IPS-15b (cell line): ENCODE results near the gene ST6GALNAC5.

Experiments
- H3K27me3 ChIP-seq: one replicate; pipeline ENCODE4 v1.6.1; 2013; ENCODE audit warnings: low read length; ENCODE audit not compliant: control insufficient read depth, insufficient read depth
- H3K36me3 ChIP-seq: one replicate; pipeline ENCODE4 v1.6.1; 2013; ENCODE audit warnings: low read length; ENCODE audit not compliant: control insufficient read depth, insufficient read depth
- H3K4me1 ChIP-seq: one replicate; pipeline ENCODE4 v1.6.1; 2013; ENCODE audit warnings: mild to moderate bottlenecking, low read length; ENCODE audit not compliant: control insufficient read depth, insufficient read depth
- H3K4me3 ChIP-seq: one replicate; pipeline ENCODE4 v1.5.1; 2013; ENCODE audit warnings: low read depth, low read length
- H3K9ac ChIP-seq: one replicate; pipeline ENCODE4 v1.6.1; 2013; ENCODE audit warnings: low read depth, mild to moderate bottlenecking, low read length
- H3K9me3 ChIP-seq: one replicate; pipeline ENCODE4 v1.6.1; 2013; ENCODE audit warnings: mild to moderate bottlenecking, low read length; ENCODE audit not compliant: control insufficient read depth, insufficient read depth

Gene ST6GALNAC5

GRCh38 chr1:77021732-77022131, 154.5 kb downstream of the ST6GALNAC5 start:
- Histone ChIP-seq H3K27me3 (no peaks in the 10 kb centered on the region), H3K9ac (no peak overlapping the region), H3K36me3 (no peaks in the 10 kb centered on the region), H3K4me1 (peaks cover 10% of the 10 kb centered on the region), H3K9me3 (no peaks in the 10 kb centered on the region), H3K4me3 (no peak overlapping the region)

DNA sequence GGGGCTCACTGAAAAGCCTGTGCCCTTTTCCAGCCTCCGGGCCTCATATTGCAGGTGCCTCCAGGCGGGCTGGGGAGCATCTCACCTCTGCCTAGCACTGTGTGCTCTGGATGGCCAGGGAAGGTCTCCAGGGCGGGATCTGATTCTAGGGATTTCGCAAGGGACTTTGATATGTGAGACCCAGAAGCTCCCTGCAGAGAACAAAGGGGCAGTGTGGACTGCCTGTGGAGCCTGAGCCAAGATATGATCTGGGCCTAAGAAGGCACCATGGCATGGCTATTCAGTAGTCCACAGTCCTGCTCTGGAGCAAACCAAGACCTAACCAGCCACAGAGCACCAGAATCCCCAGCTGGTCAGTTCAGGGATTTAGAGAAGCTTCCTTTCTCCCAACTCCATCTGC, 157.2 kb downstream of the ST6GALNAC5 start:
- no peaks in the 10 kb centered on the region for H3K36me3 ChIP-seq

DNA sequence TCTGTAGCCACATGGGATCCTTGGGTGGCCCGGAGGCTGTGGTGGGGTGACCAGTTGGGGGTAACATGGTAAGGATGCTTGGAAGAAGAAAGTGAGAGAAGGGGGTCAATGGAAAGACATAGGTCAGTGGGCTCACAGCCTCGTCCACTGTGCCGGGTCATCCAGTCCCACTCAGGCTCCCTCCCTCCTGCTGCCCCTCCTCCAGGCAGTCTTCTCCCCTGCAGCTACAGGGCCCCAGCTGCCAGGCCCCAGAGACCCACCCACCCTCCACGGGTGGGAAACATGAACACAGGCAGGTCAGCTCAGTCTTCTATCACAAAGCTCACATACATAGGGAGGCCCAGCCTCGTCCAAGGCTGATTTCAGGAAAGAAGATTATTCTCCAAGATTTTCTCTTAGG, 158.3 kb downstream of the ST6GALNAC5 start:
- Histone ChIP-seq H3K9me3 (no peaks in the 10 kb centered on the region), H3K4me3 (no peak overlapping the region), H3K4me1 (peaks cover 8% of the 10 kb centered on the region), H3K27me3 (no peaks in the 10 kb centered on the region), H3K9ac (no peak overlapping the region), H3K36me3 (no peaks in the 10 kb centered on the region)

More for the DNA sequence above, 157.2 kb downstream of the ST6GALNAC5 start:
- Histone ChIP-seq H3K4me3 (no peak overlapping the region), H3K27me3 (no peaks in the 10 kb centered on the region), H3K4me1 (peaks cover 8% of the 10 kb centered on the region), H3K9ac (no peak overlapping the region), H3K9me3 (no peaks in the 10 kb centered on the region)

DNA sequence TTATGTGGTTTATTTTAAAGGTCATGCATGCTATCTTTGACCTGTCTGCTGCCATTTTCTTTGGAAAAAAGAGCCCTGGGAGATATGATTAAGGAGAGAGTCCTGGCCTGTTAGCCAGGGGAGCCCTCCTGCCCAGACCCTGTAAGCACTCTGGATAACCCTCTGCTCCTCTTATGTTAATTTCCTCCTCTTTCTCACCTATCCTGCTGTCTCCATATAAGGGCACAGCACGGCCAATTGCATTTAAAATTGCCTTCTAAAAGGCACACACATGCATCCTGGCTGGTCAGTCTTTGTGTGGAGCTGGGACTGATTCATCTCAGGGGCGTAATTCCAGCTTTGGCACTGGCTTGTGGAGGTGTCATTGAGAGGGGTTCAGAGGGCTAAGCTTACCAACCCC, 158.9 kb downstream of the ST6GALNAC5 start:
- H3K9ac ChIP-seq = no peak overlapping the region
- no peak overlapping the region for H3K4me3 ChIP-seq

DNA sequence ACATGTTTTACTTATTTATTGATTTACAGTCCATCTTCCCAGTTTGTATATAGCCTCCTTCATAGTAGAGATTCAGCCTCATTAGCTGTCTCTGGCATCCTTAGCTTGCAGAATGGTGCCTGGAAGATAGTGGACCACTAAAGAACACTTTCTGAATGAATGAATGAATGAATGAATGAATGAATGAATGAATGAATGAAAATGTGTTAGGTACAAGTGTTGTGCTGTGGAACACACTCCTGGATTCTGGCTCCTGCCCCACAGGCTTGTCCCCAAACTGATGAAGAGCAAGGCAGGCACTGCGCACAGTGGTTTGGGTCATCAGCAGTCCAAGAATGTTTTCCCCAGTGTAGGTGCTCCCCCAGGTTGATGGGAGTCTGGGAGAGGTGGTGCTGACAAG, 159.4 kb downstream of the ST6GALNAC5 start:
- Histone ChIP-seq H3K4me3 (no peak overlapping the region), H3K4me1 (peaks cover 8% of the 10 kb centered on the region), H3K9ac (no peak overlapping the region), H3K27me3 (no peaks in the 10 kb centered on the region), H3K36me3 (no peaks in the 10 kb centered on the region), H3K9me3 (no peaks in the 10 kb centered on the region)

More for the DNA sequence above, 158.9 kb downstream of the ST6GALNAC5 start:
- Histone ChIP-seq H3K4me1 (peaks cover 8% of the 10 kb centered on the region), H3K9me3 (no peaks in the 10 kb centered on the region), H3K36me3 (no peaks in the 10 kb centered on the region), H3K27me3 (no peaks in the 10 kb centered on the region)

DNA sequence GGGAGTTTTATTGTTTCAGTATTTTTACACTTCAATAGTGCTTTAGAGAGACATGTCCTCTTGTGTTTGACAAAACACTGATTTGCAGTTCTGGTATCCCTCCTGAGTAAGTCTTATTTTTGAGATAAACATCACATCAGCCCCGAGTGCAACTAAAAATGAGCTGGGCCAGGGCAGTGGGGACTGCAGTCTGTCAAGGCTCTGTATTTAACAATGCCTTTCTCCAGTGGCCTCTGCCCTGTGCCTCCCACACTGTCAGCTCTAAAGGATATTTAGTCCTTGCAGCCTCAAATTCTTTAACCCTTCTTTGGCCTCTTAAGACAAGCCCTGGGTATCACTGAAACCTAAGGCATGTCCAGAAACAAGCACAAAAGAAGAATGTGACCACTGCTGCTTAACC, 160.6 kb downstream of the ST6GALNAC5 start:
- no peaks in the 10 kb centered on the region for H3K36me3 ChIP-seq
- peaks cover 8% of the 10 kb centered on the region for H3K4me1 ChIP-seq
- no peaks in the 10 kb centered on the region for H3K27me3 ChIP-seq
- H3K9ac ChIP-seq = no peak overlapping the region
- no peaks in the 10 kb centered on the region for H3K9me3 ChIP-seq
- no peak overlapping the region for H3K4me3 ChIP-seq

DNA sequence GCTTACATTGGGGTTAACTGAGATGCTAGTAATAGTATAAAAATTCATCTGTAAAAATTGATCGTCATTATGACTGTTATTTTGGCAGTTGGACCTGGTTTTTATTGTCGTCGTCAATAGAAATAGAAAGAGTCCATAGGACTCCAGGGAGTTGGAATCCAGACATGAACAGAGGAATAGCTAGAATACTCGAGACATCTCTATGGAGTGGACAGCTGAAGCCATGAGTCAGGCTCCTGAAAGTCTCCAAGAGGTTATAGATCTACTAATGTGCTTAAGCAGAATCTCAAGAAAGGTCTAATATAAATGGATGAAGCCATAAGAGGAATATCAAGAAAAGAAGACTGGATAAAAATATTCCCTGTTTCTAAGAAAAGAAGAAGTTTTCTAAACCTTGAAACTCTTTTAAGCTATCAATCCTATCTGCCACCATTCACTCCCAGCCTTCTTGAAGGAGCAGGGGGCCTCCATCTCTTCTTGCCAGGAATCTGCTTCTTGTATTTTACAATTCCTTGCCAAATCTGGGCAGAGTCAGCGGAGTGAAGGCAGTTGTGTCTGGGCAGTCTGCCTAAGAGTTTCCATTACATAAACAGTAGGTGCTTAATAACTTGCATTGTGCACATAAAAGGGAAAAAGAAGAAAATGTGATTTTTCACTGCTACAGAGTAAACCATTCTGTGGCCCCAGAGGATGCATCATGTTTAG, 163.3 kb downstream of the ST6GALNAC5 start:
- Histone ChIP-seq H3K9me3 (no peaks in the 10 kb centered on the region), H3K4me1 (peaks cover 4% of the 10 kb centered on the region), H3K4me3 (no peak overlapping the region), H3K27me3 (no peaks in the 10 kb centered on the region), H3K36me3 (no peaks in the 10 kb centered on the region), H3K9ac (no peak overlapping the region)

GRCh38 chr1:77031106-77031662, 163.9 kb downstream of the ST6GALNAC5 start:
- no peaks in the 10 kb centered on the region for H3K36me3 ChIP-seq
- peaks cover 3% of the 10 kb centered on the region for H3K4me1 ChIP-seq
- no peaks in the 10 kb centered on the region for H3K27me3 ChIP-seq
- H3K9ac ChIP-seq = no peak overlapping the region
- H3K4me3 ChIP-seq = no peak overlapping the region
- H3K9me3 ChIP-seq = no peaks in the 10 kb centered on the region

- H3K27me3 ChIP-seq = no peaks in the 10 kb centered on the region
- H3K4me3 ChIP-seq = no peak overlapping the region
- no peak overlapping the region for H3K9ac ChIP-seq
- H3K36me3 ChIP-seq = no peaks in the 10 kb centered on the region
- no peaks in the 10 kb centered on the region for H3K4me1 ChIP-seq
- no peaks in the 10 kb centered on the region for H3K9me3 ChIP-seq
Measured at GRCh38 chr1:77036560-77036959, 169.3 kb downstream of the ST6GALNAC5 start.

DNA sequence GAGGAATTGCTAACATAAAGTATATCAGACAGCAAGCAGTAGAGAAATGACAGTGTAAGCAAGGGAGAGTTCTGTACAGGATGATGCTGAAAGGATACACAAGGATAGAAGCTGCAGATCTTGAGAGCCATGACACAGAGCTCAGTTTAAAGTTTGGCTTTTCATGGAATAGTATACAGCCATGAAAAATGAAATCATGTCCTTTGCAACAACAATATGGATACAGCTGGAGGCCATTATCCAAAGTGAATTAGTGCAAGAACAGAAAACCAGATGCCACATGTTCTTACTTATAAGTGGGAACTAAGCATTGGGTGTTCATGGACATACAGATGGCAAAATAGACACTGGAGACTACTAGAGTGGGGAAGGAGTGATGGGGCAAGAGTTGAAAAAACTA, 169.8 kb downstream of the ST6GALNAC5 start:
- Histone ChIP-seq H3K27me3 (no peaks in the 10 kb centered on the region), H3K9me3 (no peaks in the 10 kb centered on the region), H3K9ac (no peak overlapping the region), H3K4me1 (no peaks in the 10 kb centered on the region), H3K4me3 (no peak overlapping the region), H3K36me3 (no peaks in the 10 kb centered on the region)

DNA sequence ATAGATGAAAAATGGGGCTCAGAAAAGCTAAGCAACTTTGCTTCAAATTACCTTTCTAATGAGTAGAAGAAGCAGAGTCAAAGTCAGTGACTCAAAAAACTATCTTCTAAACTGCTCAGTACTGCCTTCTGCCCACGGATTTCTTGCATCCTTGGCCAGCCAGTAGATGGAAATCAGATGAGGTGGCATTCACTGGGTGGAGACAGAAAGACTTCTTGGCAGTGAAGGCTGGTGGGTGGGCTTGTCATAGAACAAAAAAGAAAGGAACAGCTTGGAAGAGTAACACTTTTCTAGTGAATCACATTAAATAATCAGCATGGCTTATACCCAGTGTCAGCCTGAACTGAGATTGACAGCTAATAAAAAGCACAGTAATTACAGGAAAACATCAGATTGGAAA, 170.7 kb downstream of the ST6GALNAC5 start:
- Histone ChIP-seq H3K9ac (no peak overlapping the region), H3K9me3 (no peaks in the 10 kb centered on the region), H3K4me1 (no peaks in the 10 kb centered on the region), H3K36me3 (no peaks in the 10 kb centered on the region), H3K4me3 (no peak overlapping the region), H3K27me3 (no peaks in the 10 kb centered on the region)

DNA sequence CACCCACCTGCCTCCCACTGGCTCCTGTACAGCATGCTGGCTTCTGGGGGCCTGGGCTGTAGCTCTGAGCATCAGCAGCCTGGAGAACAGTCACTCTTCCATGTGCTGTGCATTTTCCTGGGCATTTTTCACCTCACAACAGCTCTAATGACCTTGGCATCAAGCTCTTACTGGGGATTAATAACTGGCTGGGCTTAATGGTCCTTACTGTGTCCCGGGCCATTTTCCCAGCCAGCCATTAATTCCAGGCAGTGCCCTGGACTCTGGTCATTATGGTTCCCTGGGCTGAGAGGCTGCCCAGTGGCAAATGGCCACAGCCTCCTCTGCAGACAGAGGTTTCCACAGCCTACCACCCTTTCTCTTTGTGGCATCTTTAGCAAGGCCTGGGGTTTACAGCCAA, 171.8 kb downstream of the ST6GALNAC5 start:
- Histone ChIP-seq H3K4me3 (no peak overlapping the region), H3K9ac (no peak overlapping the region), H3K36me3 (no peaks in the 10 kb centered on the region), H3K27me3 (no peaks in the 10 kb centered on the region), H3K9me3 (no peaks in the 10 kb centered on the region), H3K4me1 (no peaks in the 10 kb centered on the region)
